HS-5 (cell line): ENCODE results near the gene VAC14.

Experiments used
- DNase-seq: peaks from one replicate; pipeline ENCODE4 v3.0.0-alpha.2; 2012; ENCODE audit warnings: low read depth

Gene VAC14

GRCh38 chr16:70692130-70692872 is 108.7 kb downstream of the VAC14 start:
- DNase-seq = no peak

- DNase-seq = no peak
These were observed 109.5 kb downstream of the VAC14 start for GRCh38 chr16:70691223-70692129.

GRCh38 chr16:70689970-70690891 is 110.7 kb downstream of the VAC14 start:
- DNase-seq = no peak

GRCh38 chr16:70689035-70689969 is 111.7 kb downstream of the VAC14 start:
- no peak for DNase-seq

GRCh38 chr16:70688246-70688742 is 112.7 kb downstream of the VAC14 start:
- no peak for DNase-seq

- no peak for DNase-seq
These were observed 113.2 kb downstream of the VAC14 start for GRCh38 chr16:70687671-70688245.

- DNase-seq = no peak
These were observed 113.9 kb downstream of the VAC14 start for GRCh38 chr16:70687102-70687511.

GRCh38 chr16:70686376-70687101 is 114.4 kb downstream of the VAC14 start:
- DNase-seq = no peak

- no peak for DNase-seq
These were observed 115.0 kb downstream of the VAC14 start, which contains the start of gene MTSS2 for GRCh38 chr16:70685938-70686375. Gene MTSS2 (minus strand): TSS chr16:70686053. CDS start chr16:70685791, 262 bp downstream.

GRCh38 chr16:70685061-70685937 is 115.7 kb downstream of the VAC14 start:
- no peak for DNase-seq

- DNase-seq = no peak
These were observed 116.6 kb downstream of the VAC14 start for GRCh38 chr16:70684146-70685060.

GRCh38 chr16:70683146-70683944 is 117.6 kb downstream of the VAC14 start:
- no peak for DNase-seq

- DNase-seq = no peak
These were observed 118.5 kb downstream of the VAC14 start for GRCh38 chr16:70682239-70683145.

- DNase-seq = no peak
These were observed 119.3 kb downstream of the VAC14 start for GRCh38 chr16:70681382-70682238.
